ENCODE measurements around the gene MAOB.
"Not testable (repeated sequence)": the region's sequence is repeated elsewhere in the genome, so short reads cannot be mapped to it uniquely, and the experiment has no call there.

The MAOB gene

GRCh38 chrX:43750248-43750676 lies 132.0 kb downstream of the MAOB start:
- DNase-seq, result peak; percentile 93

GRCh38 chrX:43747476-43747875 lies 134.8 kb downstream of the MAOB start:
- DNase-seq, result no peak

DNA sequence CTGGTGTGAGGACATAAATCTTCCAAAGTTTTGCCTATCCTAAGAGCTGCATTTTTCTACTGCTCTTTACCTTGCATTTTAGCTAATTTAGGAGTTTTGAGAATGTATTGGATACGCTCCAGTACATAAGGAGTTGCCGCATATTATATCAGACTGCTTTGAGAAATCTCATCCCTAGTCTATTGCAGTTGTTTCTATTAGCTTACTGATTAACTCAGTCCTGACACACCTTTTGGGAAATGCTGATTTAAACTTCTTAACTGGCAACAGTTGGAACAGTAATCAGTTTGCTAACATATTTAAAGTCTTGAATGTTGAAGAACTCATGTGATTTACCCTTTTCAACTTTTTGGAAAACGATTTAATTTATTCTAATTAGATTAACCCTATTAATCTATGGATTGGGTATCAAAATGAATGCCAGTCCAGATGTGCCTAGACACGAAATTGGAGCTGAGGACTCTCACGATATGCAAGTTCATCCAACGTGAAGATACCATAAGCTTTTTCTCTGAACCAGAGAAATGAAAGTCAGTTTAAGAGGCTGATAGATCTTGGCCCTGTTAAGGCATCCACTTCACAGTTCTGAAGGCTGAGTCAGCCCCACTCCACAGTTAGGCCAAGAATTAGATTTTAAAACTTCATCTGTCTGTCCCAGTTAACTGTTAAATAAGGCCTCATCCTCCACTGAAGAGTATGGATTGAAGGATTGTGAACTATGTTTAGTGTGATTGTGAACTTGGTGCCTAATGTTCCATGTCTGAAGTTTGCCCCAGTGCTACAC lies 136.1 kb downstream of the MAOB start:
- DNase-seq, result no peak

DNA sequence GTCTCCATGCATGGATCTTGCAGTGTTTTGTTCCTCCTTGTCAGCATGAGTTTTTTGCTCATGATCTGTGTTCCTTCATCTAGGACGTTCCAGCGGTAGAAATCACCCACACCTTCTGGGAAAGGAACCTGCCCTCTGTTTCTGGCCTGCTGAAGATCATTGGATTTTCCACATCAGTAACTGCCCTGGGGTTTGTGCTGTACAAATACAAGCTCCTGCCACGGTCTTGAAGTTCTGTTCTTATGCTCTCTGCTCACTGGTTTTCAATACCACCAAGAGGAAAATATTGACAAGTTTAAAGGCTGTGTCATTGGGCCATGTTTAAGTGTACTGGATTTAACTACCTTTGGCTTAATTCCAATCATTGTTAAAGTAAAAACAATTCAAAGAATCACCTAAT lies 138.0 kb downstream of the MAOB start:
- no peak for DNase-seq

- DNase-seq, result no peak
These were observed 139.0 kb downstream of the MAOB start for GRCh38 chrX:43743100-43743822.

GRCh38 chrX:43741843-43742573 lies 140.2 kb downstream of the MAOB start:
- DNase-seq, result peak; percentile 39

DNA sequence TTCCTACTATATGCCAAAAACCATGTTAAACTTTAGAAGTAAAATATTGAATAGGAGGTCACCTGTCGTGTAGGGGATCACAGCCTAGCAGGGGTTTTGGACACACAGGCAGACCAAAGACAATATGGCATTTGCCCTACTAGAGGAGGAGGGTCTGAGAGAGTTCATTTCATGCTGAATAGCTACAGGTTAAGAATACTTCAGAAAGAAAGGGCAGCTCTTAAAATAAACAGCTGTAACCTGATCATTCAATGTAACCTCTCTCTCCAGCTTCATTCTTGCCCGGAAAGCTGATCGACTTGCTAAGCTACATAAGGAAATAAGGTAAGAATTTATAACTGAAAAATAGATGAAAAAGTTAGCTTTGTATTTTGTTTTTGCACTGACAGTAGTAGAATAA lies 146.3 kb downstream of the MAOB start:
- no peak for DNase-seq

DNA sequence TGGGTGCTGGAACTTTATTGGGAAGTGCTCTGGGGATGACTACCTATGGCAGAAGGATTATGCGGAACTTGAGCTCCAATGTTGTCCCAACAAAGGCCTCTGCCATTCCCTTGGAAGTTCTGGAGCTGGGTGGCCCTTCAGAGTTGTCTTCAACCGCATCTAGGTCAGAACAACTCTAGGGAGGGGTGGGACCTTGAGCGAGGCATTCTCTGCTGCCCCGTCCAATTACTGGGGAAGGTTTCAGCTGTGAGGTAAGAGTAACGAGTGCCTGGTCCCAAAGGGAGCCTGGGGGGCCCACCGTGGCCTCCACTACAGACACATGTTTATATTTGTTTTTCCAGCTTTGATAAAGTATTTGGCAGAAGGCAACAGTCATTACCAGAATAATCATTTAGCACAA lies 146.7 kb downstream of the MAOB start:
- no peak for DNase-seq

DNA sequence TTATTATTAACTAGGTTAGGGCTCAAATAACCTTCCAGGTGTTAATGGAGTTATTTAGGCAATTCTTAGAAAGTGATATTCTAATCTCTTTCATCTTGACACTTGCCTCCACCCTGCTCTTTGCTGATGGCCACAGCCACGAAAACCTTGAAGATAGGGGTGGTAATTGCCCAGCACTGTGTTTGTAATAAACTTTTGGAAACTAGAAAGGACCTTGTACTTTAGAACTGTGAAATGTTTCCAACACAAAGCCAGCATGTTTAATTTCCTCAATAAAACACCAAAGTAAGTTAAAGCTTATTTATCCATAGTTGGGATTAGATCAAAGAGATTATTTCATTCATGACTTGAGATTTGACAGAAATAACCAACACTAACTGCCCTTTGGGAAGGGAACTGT lies 147.8 kb downstream of the MAOB start:
- DNase-seq, result no peak

- no peak for DNase-seq
These were observed 148.6 kb downstream of the MAOB start for GRCh38 chrX:43733699-43734098.

GRCh38 chrX:43731086-43731485 lies 151.2 kb downstream of the MAOB start:
- DNase-seq, result no peak

DNA sequence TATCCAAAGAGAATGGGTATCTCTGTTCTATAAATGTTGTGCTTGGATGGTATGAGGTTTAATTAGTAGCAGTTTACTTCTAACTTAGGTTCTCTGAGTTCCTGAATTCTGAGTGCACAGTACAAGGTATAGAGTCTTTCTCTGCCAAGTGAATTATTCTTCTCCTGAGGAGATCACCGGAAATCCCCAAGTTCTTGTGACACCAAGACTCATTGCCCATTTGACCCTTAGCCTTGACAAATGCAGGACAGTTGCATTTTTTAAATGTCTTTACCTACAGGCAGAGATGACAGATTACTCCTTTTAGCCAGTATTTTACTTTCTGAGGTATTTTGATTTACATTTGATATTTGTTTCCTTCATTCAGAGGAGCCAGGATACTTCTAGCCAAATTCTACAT lies 153.3 kb downstream of the MAOB start:
- DNase-seq, result no peak

DNA sequence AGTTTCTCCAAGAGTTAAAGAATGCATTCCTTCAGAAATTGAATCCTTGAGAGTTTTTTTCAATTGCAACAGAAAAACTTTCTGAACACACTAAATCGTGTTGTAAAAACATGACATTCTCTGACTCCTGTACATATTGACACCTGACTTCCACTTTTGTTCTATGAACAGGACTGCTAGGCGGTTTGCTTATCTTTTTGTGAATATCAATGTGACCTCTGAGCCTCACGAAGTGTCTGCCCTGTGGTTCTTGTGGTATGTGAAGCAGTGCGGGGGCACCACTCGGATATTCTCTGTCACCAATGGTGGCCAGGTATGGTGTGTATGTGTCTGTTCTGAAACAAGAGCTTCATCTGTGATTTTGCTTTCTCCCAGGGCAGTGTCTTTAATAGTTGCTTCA lies 154.2 kb downstream of the MAOB start:
- DNase-seq, result no peak

- DNase-seq, result not testable (repeated sequence)
These were observed 155.0 kb downstream of the MAOB start for GRCh38 chrX:43727254-43727653.

- not testable (repeated sequence) for DNase-seq
These were observed 157.0 kb downstream of the MAOB start for GRCh38 chrX:43725227-43725626.

DNA sequence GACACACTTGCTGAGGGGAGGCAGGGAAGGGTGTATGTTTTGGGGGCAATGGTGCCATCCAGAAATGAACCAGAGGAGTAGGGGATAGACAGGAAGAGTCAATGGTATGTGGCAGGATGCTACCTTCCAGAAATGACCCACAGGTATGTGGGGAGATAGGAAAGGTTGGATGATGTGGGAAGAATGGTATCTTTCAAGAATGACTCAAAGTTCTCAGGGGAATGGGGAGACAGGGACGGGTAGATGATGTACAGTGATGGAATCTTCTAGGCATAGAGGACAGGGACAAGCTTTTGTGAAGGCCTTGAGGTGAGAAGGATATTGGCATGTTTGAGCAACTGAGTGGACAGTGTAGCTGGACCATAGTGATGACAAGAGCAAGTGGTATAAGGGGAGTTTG lies 161.3 kb downstream of the MAOB start:
- no peak for DNase-seq

DNA sequence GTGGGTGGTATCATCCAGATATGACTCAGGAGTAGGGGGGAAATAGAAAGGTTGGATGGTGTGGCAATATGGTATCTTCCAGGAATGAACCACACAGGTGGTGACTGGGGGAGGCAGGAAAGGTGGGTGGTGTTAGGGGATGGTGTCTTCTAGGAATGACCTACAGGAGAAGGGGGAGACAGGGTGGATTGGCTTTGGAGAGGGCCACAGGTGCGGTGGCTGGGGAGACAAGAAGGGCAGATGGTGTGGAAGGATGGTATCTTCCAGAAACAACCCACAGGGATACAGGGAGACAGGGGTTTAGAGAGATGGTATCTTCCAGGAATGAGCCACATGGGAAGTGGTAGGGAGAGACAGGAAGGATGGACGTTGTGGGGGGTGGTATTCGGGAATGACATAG lies 162.2 kb downstream of the MAOB start:
- no peak for DNase-seq

GRCh38 chrX:43718956-43719355 lies 163.3 kb downstream of the MAOB start:
- DNase-seq, result no peak

GRCh38 chrX:43718546-43718945 lies 163.7 kb downstream of the MAOB start:
- no peak for DNase-seq

- DNase-seq, result no peak
These were observed 164.2 kb downstream of the MAOB start for GRCh38 chrX:43718081-43718480.

- DNase-seq, result no peak
These were observed 165.1 kb downstream of the MAOB start for GRCh38 chrX:43717161-43717560.

DNA sequence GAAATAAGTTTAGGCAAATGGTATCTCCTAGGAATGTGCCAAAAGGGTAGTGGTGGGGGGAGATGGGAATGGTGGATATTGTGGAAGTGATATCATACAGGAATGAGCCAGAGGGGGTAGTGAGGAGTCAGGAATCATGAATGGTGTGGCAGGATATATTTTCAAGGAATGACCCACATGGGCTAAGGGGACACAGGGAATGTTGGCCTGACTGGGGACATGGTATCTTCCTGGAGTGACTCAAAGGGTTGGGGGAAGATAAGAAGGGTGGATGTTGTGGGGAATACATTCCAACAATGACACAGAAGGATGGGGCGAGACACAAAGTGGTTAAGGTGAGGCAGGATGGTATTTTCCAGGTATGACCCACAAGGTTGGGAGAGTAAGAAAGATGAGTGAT lies 165.6 kb downstream of the MAOB start:
- DNase-seq, result no peak

Data from MV-4-11 (cell line).